HG02759 (cell line): ENCODE results near the gene EID2B.
A peak's percentile ranks its signal among the peaks of the same experiment; 100 is the strongest.

ENCODE experiments used
- ATAC-seq: cut with Tn5 transposase; IDR thresholded peaks from one replicate; pipeline ENCODE4 v1.9.1; 2021; ENCODE audit warnings: mild to moderate bottlenecking, moderate library complexity; ENCODE audit not compliant: unreplicated experiment

The EID2B gene

DNA sequence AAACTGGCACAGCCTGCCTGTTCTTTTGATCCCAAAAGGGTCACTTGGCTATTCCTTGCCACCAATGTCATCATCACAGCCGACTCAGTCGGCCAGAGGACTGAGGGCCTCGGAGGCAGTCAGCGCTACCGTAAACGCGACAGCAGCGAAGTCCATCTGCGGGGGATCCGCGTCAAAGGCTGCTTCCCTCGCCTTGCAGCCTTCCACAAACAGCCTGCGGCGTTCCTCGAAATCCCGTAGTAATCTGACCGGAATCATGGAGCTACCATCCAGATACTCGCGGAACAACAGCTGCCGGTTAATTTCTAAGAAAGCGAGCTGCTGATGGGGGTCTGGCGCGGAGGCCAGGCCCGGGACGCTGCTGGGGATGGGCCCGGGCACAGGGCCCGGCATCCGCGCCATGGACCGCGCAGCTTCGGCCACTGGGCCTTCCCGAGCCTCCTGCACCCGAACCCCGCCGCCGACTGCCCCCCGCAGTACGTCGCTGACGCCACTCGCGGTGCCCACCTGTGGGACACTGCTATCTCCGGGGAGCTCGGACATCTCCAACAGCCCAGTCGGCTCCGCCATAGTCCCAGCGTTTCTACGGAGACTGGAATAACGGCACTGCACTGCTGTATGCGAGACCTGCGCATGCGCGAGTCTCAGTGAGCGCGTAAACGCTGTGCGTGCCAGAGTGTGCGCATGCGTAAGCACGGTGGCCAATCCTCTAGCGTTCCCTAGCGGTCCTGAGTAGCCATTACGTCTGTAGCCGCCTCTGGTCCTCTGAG, at the start of gene EID2B:
TSS of gene EID2B (minus strand) at position 620 of the 770 bp plus-strand sequence. CDS start at position 570, 50 bp downstream.
- ATAC-seq, result peak; percentile 94

DNA sequence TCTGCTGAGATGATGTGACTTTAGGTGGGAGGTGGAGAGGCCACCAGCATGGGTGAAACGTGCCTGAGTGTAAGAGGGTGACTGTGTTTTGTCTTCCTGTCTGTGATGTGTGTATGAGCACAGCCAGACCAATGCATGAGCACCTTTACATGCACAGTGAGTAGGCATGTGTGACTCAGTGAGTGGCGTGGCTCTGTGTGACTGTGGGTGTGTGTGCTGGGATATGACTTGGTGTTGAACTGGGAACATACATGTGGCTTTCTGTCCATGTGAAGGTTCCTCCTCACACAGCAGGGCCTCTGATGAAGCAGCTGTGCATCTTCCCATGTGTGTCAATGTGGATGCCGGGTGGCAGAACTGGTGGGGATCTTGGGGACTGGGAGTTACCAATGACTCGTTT, 49.8 kb upstream of the EID2B start:
- no peak for ATAC-seq

- ATAC-seq, result no peak
These were observed 36.0 kb upstream of the EID2B start for GRCh38 chr19:39568604-39569003.

DNA sequence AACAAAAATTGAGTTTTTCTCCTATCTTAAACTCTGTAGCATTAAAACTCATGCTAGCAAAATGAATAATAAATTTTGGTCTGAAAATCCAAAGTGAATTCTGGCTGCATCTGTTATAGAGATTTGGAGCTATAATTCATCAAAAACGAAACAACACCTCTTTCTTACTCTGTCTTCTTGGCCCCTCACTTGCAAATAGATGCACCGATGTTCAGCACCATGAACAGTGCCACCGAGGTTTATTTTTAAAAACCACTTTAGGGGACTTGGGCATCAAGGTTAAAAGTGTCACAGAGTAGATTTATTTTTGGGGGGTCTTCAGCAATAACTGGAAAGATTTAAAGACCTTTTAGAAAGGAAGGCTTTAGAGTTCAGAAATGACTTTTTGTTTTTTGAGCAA, 33.4 kb upstream of the EID2B start:
- no peak for ATAC-seq

- ATAC-seq, result no peak
These were observed 30.8 kb upstream of the EID2B start for GRCh38 chr19:39563408-39563807.

DNA sequence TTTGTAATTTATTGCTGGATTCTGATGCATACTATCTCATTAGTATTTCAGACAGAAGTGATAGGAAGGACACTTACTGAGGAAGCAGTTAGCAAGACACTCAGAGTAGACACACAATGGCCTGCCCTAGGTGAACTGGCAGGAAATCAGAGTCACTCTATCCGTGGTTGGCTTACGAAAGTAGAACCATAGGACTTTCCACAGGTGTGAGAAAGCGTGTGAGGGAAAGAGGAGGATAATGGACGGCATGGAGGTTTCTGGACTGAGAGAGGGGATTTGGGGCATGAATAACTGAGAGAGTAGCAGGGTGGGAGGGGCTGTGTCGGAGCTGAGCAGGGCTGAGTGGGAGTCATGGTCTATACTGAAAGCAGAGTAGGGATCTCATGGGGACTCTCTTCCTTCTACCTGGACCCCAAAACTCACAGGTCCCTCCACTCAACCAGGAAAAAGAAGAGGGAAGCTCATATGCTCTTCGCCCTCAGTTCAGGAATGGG, 26.0 kb upstream of the EID2B start:
- no peak for ATAC-seq

- no peak for ATAC-seq
These were observed 25.4 kb upstream of the EID2B start for GRCh38 chr19:39557811-39558623.

GRCh38 chr19:39555883-39556282, 23.2 kb upstream of the EID2B start:
- ATAC-seq, result no peak

DNA sequence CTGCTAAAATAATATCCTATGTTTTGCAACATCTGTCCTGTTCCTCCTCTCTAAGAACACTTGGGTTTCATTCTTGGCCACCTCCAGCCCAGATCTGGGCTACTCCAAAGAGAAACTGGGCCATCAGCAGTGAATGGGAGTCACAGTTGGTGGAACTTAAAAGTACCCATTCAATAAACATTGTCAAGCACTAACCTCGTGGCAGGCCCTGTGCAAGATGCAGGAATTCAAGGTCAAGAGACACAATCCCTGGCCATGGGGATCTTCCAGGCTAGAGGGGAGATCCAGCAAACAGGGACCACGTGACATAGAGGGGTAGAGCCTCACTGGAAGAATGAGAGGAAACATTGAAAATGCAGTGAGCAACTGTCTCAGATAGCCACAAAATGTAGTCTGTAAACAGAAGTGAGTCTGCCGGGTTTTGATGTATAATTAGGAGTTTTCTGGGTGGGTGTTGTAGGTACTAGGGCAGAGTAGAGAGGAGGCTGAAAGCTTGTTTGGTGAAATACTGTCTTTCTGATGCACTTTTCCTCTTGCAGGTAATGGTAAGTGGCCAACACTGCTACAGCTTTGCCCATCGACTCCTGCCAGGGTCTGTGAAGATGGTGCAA, 22.2 kb upstream of the EID2B start:
- no peak for ATAC-seq

GRCh38 chr19:39553082-39553652, 20.5 kb upstream of the EID2B start:
- no peak for ATAC-seq

DNA sequence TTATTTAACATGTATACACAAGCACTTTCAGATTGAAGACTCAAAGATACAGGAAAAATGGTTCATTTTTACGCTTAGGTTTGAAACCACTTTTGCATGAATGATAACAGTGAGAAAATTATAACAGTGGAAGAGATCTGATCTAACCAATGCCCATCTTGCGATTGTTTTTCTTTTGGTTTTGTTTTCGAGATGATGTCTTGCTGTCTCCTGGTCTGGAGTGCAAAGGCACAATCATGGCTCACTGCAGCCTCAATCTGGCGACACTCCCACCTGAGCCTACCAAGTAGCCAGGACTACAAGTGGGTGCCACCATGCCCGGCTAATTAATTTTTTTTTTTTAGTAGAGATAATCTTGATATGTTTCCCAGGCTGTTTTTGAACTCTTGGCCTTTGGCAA, 17.5 kb upstream of the EID2B start:
- ATAC-seq, result no peak

DNA sequence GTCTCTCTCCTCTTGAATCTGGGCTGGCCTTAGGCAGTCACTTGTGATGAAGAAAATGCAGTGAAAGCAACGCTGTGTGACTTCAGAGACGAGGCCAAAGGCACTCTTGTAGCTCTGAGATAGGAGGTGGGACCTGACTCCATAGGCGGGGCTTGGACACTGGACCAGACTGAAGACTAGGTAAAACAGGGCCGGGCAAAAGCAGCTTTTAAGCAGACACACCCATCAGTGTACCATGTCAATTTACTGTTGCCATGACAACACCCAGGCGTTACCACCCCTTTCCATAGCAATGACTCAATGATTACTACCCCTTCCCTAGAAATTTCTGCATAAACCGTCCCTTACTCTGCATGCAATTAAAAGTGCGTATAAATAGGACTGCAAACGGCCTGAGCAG, 13.9 kb upstream of the EID2B start:
- ATAC-seq, result no peak

GRCh38 chr19:39544911-39545310, 12.3 kb upstream of the EID2B start:
- no peak for ATAC-seq

DNA sequence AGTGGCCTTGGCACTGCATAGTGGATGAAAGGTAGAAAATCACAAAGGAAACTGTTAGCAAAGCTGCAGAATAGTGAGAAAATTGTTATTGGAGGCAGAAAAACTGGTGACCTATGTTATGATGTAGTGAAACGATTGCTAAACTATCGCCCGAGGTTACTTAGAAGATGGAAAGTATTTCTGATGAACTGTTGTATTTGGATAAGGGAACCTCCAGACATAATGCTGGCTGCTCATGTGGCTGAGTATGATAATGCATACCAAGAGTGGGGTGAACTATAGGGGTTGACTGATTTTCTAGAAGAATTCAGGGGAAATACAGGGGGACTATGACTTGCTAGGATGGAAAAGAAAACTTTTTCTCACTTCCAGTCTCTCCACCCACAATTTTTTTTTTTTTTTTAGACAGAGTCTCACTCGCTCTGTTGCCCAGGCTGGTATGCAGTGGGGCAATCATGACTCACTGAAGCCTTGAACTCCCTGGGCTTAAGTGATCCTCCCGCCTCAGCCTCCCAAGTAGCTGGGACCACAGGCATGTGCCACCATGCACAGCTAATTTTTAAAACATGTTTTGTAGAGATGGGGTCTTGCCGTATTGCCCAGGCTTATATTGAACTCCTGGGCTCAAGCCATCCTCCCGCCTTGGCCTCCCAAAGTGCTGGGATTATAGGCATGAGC, 11.7 kb upstream of the EID2B start:
- ATAC-seq, result no peak

DNA sequence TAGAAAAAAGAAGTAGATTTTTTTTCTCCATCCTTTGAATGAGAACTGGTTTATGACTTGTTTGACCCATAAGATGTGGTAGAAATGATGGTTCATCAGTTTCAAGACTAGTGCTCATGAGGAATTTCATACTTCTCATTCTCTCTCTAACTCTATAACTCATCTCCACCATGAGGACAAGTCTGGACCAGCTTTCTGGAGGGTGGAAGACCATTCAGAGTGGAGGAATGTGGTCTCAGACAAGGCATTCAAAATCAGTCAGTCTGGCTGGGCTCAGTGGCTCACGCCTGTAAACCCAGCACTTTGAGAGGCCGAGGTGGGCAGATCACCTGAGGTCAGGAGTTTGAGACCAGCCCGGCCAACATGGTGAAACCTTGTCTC, 10.8 kb upstream of the EID2B start:
- no peak for ATAC-seq

DNA sequence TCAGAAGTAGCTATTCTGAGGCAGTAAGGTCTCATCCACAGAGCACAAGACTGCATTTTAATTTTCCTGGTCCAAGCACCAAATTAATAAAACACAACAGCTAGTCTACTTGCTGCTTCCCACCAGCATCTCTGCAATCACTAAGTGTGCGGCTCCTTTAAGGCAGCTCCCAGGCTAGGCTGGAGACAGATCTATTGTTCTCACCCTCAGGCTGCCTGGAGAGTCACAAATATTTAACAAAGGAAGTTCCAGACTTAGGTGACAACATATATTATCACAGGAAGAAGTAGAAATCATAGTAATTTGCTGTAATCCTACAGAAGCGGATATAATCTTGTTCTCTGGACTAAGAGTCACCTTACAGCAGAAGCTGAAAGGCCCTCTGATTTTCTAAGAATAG, 9.6 kb upstream of the EID2B start:
- ATAC-seq, result no peak

DNA sequence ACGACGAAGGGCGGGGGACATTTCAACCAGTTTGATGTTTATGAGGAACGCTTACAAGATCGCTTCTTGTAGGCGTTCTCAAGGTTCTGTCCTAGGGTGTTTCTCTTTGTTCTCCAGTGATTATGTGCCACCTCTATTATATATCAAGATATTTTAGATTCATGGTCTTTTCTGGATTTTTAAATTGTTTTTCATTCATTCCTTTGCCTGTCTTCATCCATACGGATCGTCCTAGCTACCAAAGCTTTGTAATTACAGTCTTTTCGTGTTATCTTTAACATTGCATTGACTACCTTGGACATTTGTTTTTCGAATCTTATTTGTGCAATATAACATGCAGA, 7.7 kb upstream of the EID2B start:
- no peak for ATAC-seq

GRCh38 chr19:39539518-39540332, 7.1 kb upstream of the EID2B start, which contains the start of gene EID2:
EID2 (minus strand) TSS chr19:39540161; CDS start chr19:39540079, 82 bp downstream.
- peak; percentile 90 for ATAC-seq

DNA sequence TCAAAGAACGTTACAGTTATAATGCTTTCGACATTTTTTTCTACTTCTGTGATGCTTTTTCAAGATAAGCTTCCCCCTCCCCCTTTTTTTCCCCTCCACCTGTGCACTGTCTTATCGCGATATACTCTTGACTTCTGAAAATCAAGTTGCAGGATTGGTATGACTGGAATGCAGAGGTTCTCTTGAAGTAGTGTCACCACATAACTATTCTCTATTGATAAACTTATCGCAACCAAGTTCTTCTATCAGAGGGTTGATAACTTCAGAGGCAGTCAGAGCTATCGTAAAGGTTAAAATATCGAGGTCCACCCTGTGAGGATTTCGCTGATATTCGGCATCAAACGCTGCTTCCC, 6.5 kb upstream of the EID2B start:
- ATAC-seq, result no peak

DNA sequence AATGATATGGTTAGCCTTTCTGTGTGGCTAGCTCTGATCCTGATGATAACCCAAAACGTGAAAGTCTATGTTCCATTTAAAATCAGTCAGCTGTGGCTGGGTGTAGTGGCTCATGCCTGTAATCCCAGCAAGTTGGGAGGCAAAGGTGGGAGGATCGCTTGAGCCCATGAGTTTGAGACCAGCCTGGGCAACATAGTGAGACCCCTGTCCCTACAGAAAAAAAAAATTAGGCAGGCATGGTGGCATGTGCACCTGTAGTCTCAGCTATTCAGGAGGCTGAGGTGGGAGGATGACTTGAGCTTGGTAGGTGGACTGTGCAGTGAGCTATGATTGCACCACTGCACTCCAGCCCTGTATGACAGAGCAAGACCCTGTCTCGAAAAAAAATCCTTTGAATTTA, 1.1 kb upstream of the EID2B start:
- ATAC-seq, result no peak
